Measurements from ENCODE around the gene SIPA1L2. TPM values are rescaled to one million over a fixed set of nuclear protein-coding genes. Genes with fewer than 3 reads are reported as not detected.

Gene SIPA1L2, protein sequence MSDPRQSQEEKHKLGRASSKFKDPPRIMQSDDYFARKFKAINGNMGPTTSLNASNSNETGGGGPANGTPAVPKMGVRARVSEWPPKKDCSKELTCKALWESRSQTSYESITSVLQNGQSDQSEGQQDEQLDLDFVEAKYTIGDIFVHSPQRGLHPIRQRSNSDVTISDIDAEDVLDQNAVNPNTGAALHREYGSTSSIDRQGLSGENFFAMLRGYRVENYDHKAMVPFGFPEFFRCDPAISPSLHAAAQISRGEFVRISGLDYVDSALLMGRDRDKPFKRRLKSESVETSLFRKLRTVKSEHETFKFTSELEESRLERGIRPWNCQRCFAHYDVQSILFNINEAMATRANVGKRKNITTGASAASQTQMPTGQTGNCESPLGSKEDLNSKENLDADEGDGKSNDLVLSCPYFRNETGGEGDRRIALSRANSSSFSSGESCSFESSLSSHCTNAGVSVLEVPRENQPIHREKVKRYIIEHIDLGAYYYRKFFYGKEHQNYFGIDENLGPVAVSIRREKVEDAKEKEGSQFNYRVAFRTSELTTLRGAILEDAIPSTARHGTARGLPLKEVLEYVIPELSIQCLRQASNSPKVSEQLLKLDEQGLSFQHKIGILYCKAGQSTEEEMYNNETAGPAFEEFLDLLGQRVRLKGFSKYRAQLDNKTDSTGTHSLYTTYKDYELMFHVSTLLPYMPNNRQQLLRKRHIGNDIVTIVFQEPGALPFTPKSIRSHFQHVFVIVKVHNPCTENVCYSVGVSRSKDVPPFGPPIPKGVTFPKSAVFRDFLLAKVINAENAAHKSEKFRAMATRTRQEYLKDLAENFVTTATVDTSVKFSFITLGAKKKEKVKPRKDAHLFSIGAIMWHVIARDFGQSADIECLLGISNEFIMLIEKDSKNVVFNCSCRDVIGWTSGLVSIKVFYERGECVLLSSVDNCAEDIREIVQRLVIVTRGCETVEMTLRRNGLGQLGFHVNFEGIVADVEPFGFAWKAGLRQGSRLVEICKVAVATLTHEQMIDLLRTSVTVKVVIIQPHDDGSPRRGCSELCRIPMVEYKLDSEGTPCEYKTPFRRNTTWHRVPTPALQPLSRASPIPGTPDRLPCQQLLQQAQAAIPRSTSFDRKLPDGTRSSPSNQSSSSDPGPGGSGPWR (N-terminal part only)
- total RNA-seq (2022; extraction: Qiagen RNA extraction; ENCODE audit: low read depth) = 6.4 to 7.6 TPM (median 6.6 TPM) in 5 replicates

DNA sequence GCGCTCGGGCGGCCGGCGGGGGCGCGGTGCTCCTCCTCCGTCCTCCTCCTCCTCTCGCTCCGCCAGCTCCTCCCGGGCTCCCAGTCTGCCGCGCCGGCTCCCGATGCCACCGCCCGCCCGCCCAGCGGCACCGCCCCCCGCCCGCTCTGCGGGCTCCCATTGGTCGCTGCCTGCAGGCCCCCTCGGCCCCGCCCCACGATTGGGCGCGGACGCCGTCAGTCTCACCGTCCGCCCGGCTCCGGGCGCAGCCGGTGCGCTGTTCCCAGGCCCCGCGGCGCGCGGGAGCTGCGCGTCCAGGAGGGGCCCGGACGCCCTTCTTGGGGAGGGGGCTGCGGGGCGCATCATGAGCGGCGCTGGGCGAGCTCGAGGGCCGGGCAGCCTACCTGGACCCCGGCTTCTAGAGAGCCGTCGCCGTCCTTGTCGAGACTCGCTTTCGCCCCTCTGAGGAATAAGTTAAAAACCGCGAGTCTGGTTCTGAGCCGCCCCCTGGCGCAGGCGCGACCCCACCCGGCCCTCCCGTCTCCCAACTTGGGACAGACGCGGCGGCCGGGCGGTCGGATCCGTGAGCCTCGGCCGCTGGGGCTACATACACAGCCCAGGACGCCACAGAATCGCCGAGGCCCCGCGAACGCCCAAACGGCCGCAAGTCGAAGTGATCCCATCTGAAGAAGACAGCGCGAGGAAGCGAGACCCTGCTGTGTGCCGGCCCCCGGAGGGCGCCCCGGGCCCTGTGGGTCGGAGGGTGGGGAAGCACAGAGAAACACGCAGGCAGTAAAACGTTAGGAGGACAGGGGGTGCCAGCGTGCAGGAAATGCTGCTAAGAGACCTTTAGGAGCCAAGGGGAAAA, at the start of gene SIPA1L2:
SIPA1L2 (minus strand) TSS at position 87 of the 847 bp plus-strand sequence. CDS start 114,794 bp downstream, outside the sequence.

Other genes starting within 250 kb of the SIPA1L2 start
- gene MAP10, start 175.3 kb upstream of the SIPA1L2 start, total RNA-seq (2022; extraction: Qiagen RNA extraction; ENCODE audit: low read depth) = 0.47 to 1.2 TPM (median 0.99 TPM) in 5 replicates

Data from A549 treated with GW870086 at 1 μM for 4 hours (cell line).